ENCODE measurements around the gene FAP. TPM values are rescaled to one million over a fixed set of nuclear protein-coding genes. Genes with fewer than 3 reads are reported as not detected.
A peak's percentile ranks its signal among the peaks of the same experiment; 100 is the strongest.

Gene FAP
- total RNA-seq, 1 experiment from 2014 or later, result 22.8 TPM

GRCh38 chr2:162126527-162126926 is 116.7 kb downstream of the FAP start:
- no peak for DNase-seq (ENCODE audit: low read depth)

DNA sequence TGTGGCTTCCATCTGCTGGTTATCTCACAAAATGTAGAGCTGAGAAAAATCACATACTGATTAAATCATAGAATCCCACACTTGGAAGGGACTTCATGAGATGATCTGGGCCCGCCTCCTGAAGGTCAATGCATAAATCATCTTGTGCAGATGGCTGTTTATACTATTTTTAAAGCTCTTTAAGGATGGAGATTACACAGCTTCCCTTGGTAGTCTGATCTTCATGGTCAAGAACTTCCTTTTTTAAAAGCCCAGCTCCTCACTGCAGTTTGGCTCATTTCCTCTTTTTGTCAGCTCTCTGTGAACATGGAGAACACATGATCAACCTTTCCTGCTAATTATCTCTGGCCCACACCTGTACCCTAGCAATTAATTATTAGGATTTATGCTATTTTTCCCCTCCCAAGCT is 117.1 kb downstream of the FAP start:
- no peak for DNase-seq (ENCODE audit: low read depth)

- no peak for DNase-seq (ENCODE audit: low read depth)
These were observed 118.1 kb downstream of the FAP start for GRCh38 chr2:162125138-162125537.

GRCh38 chr2:162123806-162124758 is 119.2 kb downstream of the FAP start:
- peak; percentile 63 for DNase-seq (ENCODE audit: low read depth)

Other genes with a start within 250 kb of the FAP start
- gene DPP4, start 169.2 kb downstream of the FAP start, total RNA-seq (2014; rRNA removed; shearing (Covaris generic)), result 13.5 and 17.5 TPM in 2 replicates
- not detected in 2 replicates for gene GCG, start 91.2 kb downstream of the FAP start, total RNA-seq (2014; rRNA removed; shearing (Covaris generic))
- 70.9 and 90.2 TPM in 2 replicates for gene IFIH1, start 75.2 kb upstream of the FAP start, total RNA-seq (2014; rRNA removed; shearing (Covaris generic))
- gene GCA, start 100.7 kb upstream of the FAP start, total RNA-seq (2014; rRNA removed; shearing (Covaris generic)), result 31.4 and 51.7 TPM in 2 replicates